ENCODE results near the gene RELCH.

RELCH gene

DNA sequence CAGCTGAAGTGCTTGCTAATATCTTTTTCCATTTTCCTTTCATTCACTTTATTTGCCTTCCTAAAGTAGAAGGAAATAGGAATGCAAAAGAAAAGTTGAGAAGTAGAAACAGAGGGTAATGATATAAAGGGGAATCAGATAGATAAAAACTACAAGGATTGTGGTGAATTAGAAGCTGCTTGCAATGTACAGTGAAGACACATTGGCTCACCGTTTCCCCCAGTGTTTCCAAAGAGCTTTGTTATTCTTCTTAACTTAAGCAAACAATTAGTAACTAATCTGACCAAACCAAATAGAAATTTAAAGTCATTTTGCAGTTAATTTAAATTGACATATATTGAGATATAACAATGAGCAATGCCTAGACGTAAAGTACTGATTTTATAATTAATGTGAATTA lies 63.4 kb downstream of the RELCH start:
- no peak for DNase-seq

DNA sequence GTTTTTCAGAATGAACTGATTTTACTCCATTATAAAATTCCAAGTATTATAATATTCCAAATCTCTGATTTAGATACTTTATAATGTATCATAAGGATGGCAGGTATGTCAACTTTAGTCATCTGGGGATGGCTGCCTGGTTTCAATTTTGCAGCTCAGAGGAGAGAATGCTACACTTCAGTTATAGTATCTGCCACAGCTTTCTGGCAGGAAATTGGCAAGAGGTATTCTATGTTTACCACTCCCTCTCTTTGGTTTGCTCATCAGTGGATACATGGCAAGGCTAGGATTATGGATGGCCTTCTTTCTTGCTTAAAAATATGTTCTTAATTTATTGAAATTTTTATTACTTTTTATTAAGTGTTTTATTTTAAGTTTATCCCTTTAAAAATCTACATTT lies 71.0 kb downstream of the RELCH start:
- DNase-seq = no peak

DNA sequence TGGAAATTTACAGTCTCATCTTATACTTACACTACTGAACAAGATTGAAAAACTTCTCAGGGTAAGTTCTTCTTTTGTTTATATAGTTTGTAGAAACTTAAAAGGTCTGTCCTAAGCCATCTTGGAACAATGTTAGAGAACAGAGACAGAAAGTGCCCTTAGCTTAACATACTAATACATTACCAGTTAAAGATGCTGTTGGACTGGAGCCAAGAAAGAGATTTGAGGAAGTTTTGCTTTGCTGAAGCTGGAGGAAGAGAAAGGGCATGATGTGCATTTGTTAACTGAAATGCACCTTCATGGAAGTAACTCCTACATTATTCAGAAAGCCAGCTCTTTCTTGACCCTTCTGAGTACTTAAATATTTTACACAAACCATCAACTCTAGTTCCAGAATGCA lies 71.6 kb downstream of the RELCH start:
- peak; percentile 62 for DNase-seq

DNA sequence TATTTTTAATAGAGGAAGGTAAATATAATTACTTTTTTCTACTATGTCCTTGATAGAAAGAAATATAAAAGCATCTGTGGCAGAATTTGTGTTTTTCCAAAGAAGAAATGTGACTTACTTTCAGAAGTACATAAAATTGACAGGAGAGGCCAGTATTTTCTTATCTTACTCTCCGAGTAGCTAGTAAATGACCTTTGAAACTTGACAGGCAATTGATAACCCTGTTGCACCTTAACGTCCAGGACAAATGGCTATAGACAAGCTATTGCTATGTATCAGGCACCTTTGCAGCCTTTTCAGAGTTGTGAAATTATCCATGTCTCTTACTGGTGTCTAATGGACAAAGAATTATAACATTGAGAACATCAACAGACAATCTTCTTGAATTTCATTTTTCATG lies 75.0 kb downstream of the RELCH start:
- no peak for DNase-seq

DNA sequence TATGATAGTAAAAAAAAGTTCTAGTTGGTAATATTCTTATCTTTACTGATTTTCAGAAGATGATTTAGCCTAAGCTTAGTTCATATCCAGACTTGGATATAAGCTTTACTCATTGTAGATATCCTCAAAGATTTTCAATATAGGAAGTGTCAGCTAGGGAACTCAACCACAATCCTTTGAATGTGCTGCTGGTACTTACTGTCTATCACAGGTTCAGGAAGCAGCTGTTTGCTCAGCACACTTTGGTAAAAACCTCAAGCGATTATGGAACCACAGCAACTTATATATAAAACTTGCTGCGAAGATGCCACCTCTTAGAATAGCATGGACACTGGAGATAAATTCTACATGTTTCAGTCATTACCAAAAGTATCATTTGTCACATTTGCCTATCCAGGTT lies 77.9 kb downstream of the RELCH start:
- no peak for DNase-seq

DNA sequence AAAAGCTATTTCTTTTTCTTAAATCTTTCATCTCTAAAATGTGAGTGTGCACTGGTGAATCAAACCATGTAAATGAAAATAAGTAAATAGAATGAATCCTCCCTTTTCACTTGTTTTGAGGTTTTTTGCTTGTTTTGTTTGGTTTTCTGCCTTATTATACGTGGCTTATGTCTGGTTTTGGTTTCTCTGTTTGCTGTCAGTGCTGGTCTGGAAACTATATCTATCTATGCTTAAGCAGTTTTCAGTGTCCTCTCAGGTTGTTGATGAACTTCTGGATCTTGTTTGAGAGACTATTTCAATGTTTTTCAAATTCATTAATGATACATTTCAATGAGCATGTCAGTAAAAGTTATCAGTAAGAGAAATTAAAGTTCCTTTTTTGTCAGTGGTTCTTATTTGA lies 90.0 kb downstream of the RELCH start:
- DNase-seq = no peak

DNA sequence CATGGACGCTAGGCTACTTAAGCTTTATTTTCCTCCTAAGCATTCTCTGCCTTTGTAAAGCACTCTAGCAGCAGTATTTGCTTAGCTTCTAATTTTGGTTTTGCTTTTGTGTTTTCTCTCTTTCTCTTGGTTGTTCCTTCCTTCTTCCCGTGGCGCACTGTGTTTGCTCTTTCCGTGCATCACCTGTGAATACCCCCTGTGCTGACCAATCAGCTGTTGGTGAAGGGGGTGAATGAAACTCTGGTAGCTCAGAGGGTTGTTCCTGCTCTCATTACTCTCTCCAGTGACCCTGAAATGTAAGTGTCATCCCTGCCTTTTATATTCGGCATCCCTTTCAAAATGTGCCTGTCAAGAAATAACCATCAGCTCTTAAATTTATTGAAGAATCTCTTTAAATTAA lies 92.5 kb downstream of the RELCH start:
- DNase-seq = no peak

DNA sequence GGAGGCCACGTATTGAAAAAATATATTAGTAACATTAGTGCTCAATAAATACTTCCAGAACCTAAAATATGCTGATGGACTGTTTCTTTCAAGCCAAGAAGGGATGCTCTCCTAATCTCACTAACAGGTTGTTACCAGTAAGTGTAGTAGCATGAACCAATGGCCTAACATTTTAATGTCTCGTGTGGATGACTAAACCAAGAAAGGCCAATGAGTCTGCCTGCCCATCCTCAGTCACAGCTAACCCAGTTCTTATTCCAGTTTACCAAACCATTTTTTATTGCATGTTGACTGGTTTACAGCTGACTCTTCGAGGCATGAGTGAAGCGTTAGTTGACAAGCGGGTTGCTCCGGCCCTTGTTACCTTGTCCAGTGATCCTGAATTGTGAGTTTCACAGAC lies 93.0 kb downstream of the RELCH start:
- DNase-seq = no peak

DNA sequence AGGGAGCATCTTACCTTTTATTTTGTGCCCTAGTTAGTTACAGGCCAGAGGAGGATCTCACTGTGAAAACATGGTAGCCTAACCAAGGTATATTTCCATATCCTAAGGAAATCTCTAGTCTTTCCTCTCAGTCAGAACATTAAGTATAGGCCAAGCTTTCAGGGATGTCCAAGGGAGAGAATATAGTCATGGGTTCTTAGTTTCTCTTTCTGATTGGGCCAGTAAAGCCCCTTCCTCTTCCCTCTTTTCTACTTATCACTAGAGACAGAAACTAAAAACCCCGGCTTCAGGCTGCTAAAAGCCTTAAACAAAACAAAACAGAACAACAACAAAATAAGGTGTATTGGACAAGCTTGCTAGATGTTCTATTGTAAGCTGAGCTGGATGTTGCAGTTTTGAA lies 93.7 kb downstream of the RELCH start:
- DNase-seq = no peak

DNA sequence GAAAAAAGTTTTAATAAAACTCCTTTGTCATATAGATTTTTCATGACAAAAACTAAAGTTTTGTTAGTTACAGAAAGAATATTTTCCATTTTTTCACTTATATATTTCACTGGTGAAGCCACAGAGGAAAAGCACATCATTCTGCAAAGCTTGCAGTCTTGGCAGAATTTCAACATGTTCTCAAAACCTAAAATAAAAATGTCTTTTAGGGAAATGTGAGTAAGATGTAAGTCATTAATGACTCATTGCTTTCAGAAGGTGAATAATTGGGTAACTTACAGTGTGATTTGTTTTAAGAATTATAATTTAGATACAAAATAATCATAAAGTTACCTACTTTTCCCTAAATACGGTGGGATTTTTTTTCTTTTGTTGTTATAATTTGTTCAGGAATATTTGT lies 94.6 kb downstream of the RELCH start:
- peak; percentile 38 for DNase-seq

DNA sequence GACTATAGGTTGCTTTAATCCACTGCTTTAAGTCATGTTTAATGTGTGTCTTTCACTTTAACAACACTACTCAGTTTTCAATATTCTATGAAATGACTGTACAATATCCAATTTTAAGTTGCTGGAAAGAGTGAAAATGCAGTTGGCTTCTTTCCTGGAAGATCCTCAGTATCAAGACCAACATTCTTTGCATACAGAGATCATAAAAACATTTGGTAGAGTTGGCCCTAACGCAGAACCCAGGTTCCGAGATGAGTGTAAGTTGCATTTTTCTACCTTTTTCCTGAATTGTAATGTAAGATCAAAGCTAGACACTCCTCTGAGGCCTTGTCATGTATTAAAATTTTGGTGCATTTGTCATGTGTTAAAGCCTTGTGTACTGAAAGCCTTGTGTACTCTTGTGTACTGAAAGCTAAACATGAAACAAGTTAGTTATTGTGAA lies 95.2 kb downstream of the RELCH start:
- DNase-seq = no peak

DNA sequence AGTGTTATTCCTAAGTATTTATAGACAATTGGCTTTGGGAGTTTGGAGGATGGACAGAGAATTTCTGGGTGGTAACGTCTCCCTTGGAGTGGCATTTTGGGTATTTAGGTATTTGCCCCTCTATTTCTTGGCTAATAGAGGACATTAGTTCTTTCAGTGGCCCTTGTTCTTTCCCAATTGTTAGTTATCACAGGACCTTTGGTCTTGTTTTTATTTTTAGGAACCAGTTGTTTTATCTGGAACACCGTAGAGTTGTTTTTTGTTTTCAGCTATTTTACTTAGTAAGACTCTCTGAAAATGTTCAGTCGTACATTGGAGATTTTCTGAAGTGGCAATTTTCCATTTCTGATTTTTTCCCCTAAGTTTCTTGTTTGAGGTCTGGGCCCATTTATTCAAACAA lies 97.6 kb downstream of the RELCH start:
- DNase-seq = no peak

DNA sequence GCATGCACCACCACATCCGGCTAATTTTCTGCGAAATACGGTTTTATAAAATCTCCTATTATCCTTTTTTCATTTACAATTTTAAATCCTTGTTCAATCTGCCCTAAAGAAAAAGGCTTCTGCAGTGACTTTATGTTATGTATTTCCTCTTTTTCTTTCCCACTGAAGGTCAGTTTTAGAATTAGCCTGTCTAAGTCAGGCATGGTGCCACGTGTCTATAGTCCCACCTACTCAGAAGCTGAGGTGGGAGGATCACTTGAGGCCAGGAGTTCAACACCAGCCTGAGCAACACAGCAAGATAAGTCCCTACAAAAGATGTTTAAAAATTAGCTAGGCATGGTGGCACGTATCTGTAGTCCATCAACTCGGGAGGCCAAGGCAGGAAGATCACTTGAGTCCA lies 98.2 kb downstream of the RELCH start:
- no peak for DNase-seq

DNA sequence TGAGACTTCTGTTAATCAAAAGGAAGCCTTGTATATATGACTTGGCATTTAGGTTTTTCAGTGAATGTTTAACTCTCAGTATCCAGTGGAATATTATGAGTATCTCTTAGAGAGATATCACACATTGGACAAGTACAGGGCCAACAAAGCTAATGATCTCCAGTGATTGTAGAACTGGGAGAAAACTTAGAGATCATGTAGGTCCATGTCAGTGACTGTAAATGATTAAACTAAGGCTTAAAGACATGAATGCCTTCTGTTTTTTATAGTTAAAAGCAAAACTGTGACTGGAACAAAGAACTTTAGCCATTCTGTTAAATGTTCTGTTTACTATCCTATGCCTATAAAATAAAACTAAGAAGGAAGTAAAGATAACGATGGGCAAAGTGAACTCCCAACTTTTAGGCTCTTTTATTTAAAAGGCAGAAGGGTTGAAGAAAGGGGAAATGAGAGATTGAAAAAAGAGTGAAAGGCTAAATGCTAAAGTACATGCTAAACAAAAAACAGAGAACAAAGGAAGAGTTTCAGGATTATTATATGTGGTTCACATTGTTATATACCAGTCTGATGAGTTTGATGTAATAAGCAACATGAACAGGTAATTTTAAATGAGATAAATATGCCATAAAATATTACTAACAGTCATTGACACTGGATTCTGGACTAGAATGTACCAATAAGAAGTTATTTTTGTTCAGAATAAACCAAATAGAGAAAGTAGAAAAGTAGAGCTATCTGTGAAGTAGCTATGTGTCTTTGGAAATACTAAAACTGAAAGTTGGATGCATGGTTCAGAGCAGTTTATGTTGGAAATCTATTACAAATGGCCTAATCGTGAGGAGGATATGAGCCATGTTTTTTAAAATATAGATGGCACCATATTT lies 101.0 kb downstream of the RELCH start:
- no peak for DNase-seq

DNA sequence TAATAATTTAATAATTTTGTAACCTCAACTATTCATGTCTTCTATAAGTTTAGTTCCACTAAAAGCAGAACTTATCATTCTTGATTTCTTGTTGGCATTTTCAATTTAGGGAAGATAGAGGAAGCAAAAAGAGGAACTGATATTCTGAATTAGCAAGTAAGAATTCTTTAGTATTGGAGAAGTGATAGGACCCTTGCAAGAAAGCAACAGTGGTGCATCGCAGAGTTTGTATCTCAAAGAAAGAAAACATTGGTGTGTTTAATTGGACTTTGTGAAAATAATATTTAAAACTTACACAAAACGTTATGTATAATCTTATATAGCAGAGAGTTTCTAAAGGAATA lies 101.6 kb downstream of the RELCH start:
- DNase-seq = peak; percentile 36

DNA sequence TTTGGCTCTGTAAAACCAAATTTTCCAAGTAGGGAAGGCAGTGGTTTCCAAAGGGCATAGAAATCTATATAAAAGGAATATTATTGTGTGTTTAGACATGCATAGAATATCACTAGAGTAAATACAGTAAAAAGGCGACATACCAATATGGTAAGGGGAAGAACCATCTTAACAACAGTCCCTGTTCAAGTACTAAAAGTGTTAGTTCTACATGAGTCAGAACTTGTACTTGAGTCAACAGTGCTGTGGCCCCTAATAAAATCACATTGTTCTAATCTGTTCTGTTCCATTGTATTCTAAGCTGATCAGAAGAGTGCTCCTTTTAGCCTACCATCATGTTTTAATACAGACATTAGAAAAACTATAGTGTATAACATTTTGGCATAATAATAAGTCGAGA lies 102.0 kb downstream of the RELCH start:
- DNase-seq = no peak

DNA sequence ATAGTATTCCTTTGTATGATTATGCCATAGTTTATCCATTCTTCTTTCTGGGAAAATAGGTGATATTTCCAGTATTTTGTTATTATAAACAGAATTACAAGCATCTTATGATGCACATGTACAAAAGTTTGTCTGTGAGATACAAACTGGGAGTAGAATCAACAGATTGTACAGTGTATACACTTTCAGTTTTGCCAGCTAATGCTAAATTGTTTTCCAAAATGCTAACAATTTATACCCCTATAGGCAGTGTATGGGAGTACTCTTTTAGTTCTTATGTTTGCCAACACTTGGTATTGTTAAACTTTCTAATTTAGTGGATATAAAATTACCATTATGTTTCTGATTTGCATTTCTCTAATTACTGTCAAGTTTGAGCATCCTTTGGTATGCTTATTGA lies 107.0 kb downstream of the RELCH start:
- DNase-seq = no peak

DNA sequence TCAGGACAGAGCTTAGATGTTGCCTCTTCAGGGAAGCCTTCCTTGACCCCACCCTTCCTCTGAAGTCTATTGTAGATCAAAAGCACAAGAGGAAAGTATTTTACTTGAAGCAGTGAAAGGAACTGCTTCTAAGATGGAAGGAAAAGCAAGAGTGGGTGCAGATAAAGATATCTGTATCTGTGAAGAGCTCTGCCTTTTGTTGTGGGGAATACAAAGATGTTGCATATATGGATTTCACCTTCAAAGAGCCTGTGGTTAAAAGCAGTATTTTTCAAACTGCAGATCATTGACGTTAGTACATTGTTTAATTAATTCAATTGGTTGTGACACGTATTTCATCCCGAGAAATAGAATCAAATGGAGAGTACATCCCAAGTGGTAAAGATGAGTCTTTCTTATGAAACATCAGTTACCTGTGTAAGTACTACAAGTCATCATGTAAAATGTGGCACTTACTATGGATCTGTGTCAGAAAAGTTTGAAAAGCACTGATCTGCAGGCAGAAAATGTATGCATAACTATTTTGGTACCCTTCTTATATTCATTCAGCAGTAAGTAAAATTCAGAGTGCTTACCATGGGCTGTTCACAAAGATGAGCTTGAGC lies 113.4 kb downstream of the RELCH start:
- no peak for DNase-seq

DNA sequence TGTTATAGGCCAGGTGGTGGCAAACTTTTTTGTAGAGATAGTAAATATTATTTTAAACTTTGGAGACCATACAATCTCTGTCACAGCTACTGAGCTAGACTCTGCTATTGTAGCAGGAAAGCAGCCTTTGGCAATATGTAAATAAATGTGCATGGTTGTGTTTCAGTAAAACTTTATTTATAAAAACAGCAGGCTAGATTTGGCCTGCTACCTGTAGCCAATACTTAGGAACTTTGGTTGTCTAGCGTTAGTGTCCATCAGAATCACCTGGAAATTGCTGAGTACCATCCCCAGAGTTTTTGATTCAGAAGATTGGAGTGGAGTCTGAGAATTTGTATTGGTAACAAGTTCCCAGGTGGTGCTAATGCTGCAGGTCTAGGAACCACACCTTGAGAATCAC lies 114.3 kb downstream of the RELCH start:
- no peak for DNase-seq

DNA sequence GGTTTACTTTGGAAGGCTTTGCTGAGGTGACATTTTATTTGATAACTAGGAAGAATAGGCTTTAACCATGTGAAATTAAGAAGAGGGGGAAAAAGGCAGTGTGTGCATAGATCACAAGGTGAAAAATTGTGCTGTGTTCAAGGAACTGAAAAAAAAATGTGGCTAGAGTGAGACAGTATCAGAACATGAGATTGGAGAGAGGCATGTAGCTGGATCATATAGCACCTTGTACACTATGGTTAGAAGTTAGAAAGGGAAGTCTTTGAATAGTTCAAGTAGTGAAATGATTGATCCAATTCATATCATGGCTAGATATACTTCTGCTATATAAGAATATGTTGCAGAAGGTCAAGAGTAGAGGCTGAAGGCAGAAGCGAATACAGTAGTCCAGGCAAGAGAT lies 125.8 kb downstream of the RELCH start:
- DNase-seq = no peak

DNA sequence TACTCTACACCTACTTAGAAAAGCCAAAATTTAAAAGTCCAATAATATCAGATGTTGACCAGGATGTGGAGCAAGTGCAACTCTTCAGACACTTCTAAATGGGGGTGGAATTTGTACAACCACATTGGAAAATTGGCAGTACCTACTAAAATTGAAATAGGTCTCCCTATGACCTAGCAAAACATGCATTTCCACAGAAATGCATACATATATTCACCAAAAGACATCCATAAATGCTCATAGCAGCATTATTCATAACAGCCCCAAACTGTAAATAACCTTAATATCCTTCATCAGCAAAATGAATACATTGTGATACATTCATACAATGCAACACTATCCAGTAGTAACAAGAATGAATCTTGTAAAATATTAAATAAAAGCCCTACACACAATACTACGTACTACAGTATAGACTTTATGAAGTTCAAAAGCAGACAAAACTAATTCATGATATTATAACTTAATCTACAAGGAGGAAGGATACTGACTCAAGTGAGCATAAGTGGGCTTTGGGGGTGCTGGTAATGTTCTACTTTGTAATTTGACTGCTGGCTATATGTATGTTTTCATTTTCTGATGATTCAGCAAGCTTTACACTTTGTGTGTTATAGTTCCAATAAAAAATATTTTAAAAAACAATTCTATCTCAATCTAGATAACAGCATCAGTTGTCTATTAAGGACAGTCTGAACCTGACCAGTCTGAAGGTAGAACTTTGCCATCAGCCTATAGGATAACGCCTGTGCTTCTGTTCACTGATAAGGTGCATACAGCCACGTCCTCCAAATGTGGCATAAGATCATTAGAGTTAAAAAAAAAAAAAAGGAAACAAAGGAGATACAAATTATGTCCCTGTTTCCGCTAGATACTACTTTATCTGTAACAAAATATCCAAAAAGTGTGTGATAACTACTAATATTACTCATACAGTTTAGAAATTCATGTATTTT lies 131.4 kb downstream of the RELCH start:
- no peak for DNase-seq

DNA sequence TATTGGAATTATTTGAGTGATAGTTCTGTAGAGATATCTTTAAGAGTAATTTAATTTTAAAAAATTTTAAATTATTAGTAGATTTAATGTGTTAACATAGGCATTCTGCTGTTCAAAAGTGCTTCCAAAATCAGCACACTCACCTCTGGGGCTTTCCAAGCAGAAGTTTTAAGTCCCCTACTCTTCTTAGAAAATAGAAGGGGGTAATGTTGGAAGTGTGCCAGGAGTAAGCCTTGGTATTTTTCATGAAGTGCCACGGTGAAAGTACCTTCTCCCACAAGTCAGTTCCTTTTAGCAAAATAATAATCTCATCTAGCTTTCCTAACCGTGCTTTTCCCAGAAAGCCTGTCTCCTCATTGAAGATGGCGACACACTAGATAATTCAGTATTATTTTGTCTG lies 134.1 kb downstream of the RELCH start:
- DNase-seq = peak; percentile 42

DNA sequence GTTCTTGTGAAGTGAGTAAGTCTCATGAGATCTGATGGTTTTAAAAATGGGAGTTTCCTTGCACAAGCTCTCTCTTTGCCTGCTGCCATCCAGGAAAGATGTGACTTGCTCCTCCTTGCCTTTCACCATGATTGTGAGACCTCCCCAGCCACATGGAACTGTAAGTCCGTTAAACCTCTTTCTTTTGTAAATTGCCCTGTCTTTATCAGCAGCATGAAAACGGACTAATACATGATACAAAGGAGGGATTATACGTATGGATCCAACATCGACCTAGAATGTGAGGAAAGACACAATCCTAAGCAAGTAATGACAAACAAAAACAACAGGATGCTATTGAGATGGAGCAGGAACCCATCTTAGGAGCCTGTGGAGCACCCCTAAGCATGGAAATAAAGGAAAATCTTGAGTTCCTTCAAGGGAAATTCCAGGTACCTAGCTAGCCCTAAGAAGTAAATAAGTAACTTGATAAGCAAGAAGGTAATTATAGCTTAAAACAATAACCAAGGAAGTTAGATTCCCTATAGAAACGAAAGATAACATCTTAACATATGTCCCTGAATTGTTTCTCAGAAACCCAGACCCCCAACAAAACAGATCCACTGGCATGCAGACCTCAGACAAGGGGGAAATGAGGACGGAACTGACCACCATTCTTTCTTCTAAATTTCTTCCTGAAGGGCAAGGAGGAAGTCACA lies 136.6 kb downstream of the RELCH start:
- no peak for DNase-seq
